Measurements from ENCODE around the gene CEP95.

CEP95 gene

GRCh38 chr17:64529221-64529620 is 22.4 kb downstream of the CEP95 start:
- POLR2A ChIA-PET: no interaction called here
- CTCF ChIA-PET: no interaction called here
- TF ChIP-seq CTCF (IDR thresholded peaks at IDR 0.05; ENCODE audit: control extremely low read depth, extremely low read depth, low read depth, missing control alignments): no peak
- DNase-seq (ENCODE audit: extremely low spot score): no peak

- no peak for TF ChIP-seq CTCF (IDR thresholded peaks at IDR 0.05; ENCODE audit: control extremely low read depth, extremely low read depth, low read depth, missing control alignments)
- ChIA-PET CTCF (interaction anchor here (1.0 to 2.8 kb wide), 4 partner anchors 9 to 24 kb away, joined by 3 to 8 read pairs (median 7); no protein-coding TSS in a partner anchor), POLR2A (no interaction called here)
- DNase-seq (ENCODE audit: extremely low spot score): no peak
Observed at GRCh38 chr17:64531955-64532371, 25.2 kb downstream of the CEP95 start.

- no peak for TF ChIP-seq CTCF (IDR thresholded peaks at IDR 0.05; ENCODE audit: control extremely low read depth, extremely low read depth, low read depth, missing control alignments)
- POLR2A ChIA-PET: no interaction called here
- DNase-seq (ENCODE audit: extremely low spot score): no peak
- CTCF ChIA-PET: interaction anchor here (1.0 to 2.8 kb wide), 7 partner anchors 9 to 117 kb away, joined by 3 to 8 read pairs (median 4); no protein-coding TSS in a partner anchor
Observed at GRCh38 chr17:64532409-64532808, 25.6 kb downstream of the CEP95 start.

- no peak for DNase-seq (ENCODE audit: extremely low spot score)
- TF ChIP-seq CTCF (IDR thresholded peaks at IDR 0.05; ENCODE audit: control extremely low read depth, extremely low read depth, low read depth, missing control alignments): no peak
- POLR2A ChIA-PET: no interaction called here
- CTCF ChIA-PET: interaction anchor here (0.7 to 2.2 kb wide), 8 partner anchors 11 to 152 kb away, joined by 3 to 8 read pairs (median 3); no protein-coding TSS in a partner anchor
Observed at GRCh38 chr17:64533784-64534183, 27.0 kb downstream of the CEP95 start.

- no peak for TF ChIP-seq CTCF (IDR thresholded peaks at IDR 0.05; ENCODE audit: control extremely low read depth, extremely low read depth, low read depth, missing control alignments)
- CTCF ChIA-PET: interaction anchor here (0.7 to 2.2 kb wide), 5 partner anchors 11 to 153 kb away, joined by 3 to 8 read pairs (median 3); no protein-coding TSS in a partner anchor
- no peak for DNase-seq (ENCODE audit: extremely low spot score)
- POLR2A ChIA-PET: no interaction called here
Observed at GRCh38 chr17:64534187-64534586, 27.4 kb downstream of the CEP95 start.

GRCh38 chr17:64535357-64535756 is 28.6 kb downstream of the CEP95 start:
- ChIA-PET POLR2A (no interaction called here), CTCF (interaction anchor here (1.1 kb wide), 2 partner anchors 10 to 115 kb away, joined by 3 to 4 read pairs; no protein-coding TSS in a partner anchor)
- no peak for TF ChIP-seq CTCF (IDR thresholded peaks at IDR 0.05; ENCODE audit: control extremely low read depth, extremely low read depth, low read depth, missing control alignments)
- no peak for DNase-seq (ENCODE audit: extremely low spot score)

All from GM10248 (cell line).